IMR-90 (cell line): ENCODE measurements around the gene NIPSNAP2.

Experiments
- CEBPB ChIP-seq: IDR thresholded peaks from 2 replicates; pipeline ENCODE4 v1.6.1; 2012; ENCODE audit warnings: low read depth, low read length, improper control_type of control experiment
- CHD1 ChIP-seq: IDR thresholded peaks from 2 replicates; pipeline ENCODE4 v1.6.1; 2012; ENCODE audit warnings: low read depth, low read length, improper control_type of control experiment
- FOS ChIP-seq: fragments of 150-350 bp; IDR thresholded peaks from 2 replicates; pipeline ENCODE4 v1.6.1; 2016; ENCODE audit warnings: low read depth, low read length
- MAFK ChIP-seq: IDR thresholded peaks from 2 replicates; pipeline ENCODE4 v1.6.1; 2012; ENCODE audit warnings: low read depth, low read length, improper control_type of control experiment
- MXI1 ChIP-seq: IDR thresholded peaks from 2 replicates; pipeline ENCODE4 v1.6.1; 2012; ENCODE audit warnings: low read depth, mild to moderate bottlenecking, low read length, moderate library complexity, borderline replicate concordance
- POLR2A ChIP-seq: IDR thresholded peaks from 2 replicates; pipeline ENCODE4 v1.6.1; 2012; ENCODE audit warnings: mild to moderate bottlenecking, low read depth, low read length
- RAD21 ChIP-seq: IDR thresholded peaks from 2 replicates; pipeline ENCODE4 v1.6.1; 2012; ENCODE audit warnings: low read length, improper control_type of control experiment
- RCOR1 ChIP-seq: IDR thresholded peaks from 2 replicates; pipeline ENCODE4 v1.6.1; 2012; ENCODE audit warnings: mild to moderate bottlenecking, low read length, improper control_type of control experiment; ENCODE audit not compliant: insufficient replicate concordance
- RFX5 ChIP-seq: IDR thresholded peaks from 2 replicates; pipeline ENCODE4 v1.8.0; 2012; ENCODE audit warnings: low read depth, mild to moderate bottlenecking, low read length, moderate library complexity
- SMC3 ChIP-seq: fragments of 150-350 bp; IDR thresholded peaks from 2 replicates; pipeline ENCODE4 v1.6.1; 2016; ENCODE audit warnings: low read depth, mild to moderate bottlenecking, antibody characterized with exemption, low read length, moderate library complexity
- TF ChIP-seq, protein P1 (sequence below): conservative IDR thresholded peaks from 2 replicates; pipeline ENCODE4 v1.5.1; 2012; ENCODE audit warnings: mild to moderate bottlenecking, low read depth, low read length, improper control_type of control experiment
- TF ChIP-seq, protein P2 (sequence below): fragments of 150-350 bp; IDR thresholded peaks from 2 replicates; pipeline ENCODE4 v1.6.1; 2016; ENCODE audit warnings: low read depth, mild to moderate bottlenecking, low read length, moderate library complexity, borderline replicate concordance
- TF ChIP-seq, protein P3 (sequence below): fragments of 150-350 bp; IDR thresholded peaks from 2 replicates; pipeline ENCODE4 v1.6.1; 2017; ENCODE audit warnings: mild to moderate bottlenecking, antibody characterized with exemption, low read length, low read depth

DNA sequence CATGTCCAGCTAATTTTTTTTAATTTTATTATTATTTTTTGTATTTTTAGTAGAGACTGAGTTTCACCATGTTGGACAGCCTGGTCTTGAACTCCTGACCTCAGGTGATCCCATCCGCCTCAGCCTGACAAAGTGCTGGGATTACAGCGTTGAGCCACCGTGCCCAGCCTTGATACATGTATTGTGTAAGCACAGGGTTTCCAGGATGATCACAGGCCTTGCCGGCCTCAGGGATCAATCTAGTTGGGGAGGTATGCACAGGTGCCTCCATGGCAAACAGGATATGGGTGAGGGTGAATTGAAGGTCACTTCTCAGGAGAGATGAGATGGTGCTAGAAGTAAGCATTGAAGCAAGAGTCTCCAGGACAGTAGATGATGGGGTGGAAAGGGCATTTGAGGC is 7.2 kb upstream of the NIPSNAP2 start:
- no peak for TF ChIP-seq POLR2A
- TF ChIP-seq, protein P1, sequence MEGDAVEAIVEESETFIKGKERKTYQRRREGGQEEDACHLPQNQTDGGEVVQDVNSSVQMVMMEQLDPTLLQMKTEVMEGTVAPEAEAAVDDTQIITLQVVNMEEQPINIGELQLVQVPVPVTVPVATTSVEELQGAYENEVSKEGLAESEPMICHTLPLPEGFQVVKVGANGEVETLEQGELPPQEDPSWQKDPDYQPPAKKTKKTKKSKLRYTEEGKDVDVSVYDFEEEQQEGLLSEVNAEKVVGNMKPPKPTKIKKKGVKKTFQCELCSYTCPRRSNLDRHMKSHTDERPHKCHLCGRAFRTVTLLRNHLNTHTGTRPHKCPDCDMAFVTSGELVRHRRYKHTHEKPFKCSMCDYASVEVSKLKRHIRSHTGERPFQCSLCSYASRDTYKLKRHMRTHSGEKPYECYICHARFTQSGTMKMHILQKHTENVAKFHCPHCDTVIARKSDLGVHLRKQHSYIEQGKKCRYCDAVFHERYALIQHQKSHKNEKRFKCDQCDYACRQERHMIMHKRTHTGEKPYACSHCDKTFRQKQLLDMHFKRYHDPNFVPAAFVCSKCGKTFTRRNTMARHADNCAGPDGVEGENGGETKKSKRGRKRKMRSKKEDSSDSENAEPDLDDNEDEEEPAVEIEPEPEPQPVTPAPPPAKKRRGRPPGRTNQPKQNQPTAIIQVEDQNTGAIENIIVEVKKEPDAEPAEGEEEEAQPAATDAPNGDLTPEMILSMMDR, result no peak
- TF ChIP-seq CEBPB, result no peak
- no peak for TF ChIP-seq MXI1
- TF ChIP-seq, protein P2, sequence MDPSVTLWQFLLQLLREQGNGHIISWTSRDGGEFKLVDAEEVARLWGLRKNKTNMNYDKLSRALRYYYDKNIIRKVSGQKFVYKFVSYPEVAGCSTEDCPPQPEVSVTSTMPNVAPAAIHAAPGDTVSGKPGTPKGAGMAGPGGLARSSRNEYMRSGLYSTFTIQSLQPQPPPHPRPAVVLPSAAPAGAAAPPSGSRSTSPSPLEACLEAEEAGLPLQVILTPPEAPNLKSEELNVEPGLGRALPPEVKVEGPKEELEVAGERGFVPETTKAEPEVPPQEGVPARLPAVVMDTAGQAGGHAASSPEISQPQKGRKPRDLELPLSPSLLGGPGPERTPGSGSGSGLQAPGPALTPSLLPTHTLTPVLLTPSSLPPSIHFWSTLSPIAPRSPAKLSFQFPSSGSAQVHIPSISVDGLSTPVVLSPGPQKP, result no peak
- TF ChIP-seq RAD21, result no peak
- no peak for TF ChIP-seq CHD1
- TF ChIP-seq SMC3, result no peak
- no peak for TF ChIP-seq FOS
- TF ChIP-seq, protein P3, sequence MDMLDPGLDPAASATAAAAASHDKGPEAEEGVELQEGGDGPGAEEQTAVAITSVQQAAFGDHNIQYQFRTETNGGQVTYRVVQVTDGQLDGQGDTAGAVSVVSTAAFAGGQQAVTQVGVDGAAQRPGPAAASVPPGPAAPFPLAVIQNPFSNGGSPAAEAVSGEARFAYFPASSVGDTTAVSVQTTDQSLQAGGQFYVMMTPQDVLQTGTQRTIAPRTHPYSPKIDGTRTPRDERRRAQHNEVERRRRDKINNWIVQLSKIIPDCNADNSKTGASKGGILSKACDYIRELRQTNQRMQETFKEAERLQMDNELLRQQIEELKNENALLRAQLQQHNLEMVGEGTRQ, result no peak
- TF ChIP-seq RCOR1, result no peak
- no peak for TF ChIP-seq RFX5
- TF ChIP-seq MAFK, result no peak
